Ecto neural progenitor cell (in vitro differentiated cells): ENCODE results near the gene LUZP2.
"Not testable (repeated sequence)": the region's sequence is repeated elsewhere in the genome, so short reads cannot be mapped to it uniquely, and the experiment has no call there.

Experiments used
- DNase-seq: peaks from one replicate; pipeline ENCODE4 v3.0.0-alpha.2; 2018; ENCODE audit warnings: low spot score

LUZP2 gene

DNA sequence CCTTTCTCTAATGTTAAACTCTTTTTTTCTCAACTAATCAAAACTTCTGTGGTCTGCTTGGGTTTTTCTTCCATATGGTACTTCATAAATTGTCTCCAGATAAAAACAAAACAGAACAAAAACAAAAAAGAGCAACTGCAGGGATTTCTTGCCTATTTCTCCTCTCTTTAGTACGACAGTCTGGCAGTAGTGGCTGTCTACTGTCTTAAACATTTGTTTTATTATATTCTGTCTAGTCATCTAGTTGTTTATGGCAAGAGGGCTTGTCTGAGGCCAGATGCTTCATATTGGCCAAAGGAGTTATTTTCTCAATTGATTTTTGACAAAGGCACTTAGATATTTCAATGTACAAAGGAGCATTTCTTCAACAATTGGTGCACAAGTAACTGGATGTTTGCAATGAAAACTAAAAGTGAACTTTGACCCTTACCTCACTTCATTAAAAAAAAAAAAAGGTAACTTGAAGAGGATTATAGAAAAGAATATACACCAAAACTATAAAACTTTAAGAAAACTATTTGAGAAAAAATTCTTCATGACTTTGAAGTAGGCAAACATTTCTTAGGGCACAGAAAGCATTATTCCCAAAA lies 404.2 kb downstream of the LUZP2 start:
- DNase-seq = no peak

GRCh38 chr11:24903555-24903954 lies 406.7 kb downstream of the LUZP2 start:
- no peak for DNase-seq

DNA sequence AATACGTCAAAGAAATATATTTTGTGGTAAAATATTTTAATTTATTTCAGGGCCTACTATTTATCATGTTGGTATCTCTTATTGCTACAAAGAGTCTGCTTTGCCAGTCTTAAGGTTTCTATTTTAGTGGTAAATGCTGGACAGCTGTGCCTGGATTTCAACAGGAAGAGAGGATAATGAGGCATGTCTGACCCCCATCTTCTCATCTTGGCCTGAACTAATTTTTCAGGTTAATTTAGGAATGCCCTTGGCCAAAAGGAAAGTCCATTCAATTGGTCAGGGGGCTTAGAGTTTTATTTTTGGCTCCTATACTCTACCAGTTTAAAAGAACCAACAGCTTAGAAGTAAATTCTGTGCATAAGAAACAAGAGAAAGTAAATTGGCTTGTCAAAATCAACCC lies 428.2 kb downstream of the LUZP2 start:
- DNase-seq = no peak

DNA sequence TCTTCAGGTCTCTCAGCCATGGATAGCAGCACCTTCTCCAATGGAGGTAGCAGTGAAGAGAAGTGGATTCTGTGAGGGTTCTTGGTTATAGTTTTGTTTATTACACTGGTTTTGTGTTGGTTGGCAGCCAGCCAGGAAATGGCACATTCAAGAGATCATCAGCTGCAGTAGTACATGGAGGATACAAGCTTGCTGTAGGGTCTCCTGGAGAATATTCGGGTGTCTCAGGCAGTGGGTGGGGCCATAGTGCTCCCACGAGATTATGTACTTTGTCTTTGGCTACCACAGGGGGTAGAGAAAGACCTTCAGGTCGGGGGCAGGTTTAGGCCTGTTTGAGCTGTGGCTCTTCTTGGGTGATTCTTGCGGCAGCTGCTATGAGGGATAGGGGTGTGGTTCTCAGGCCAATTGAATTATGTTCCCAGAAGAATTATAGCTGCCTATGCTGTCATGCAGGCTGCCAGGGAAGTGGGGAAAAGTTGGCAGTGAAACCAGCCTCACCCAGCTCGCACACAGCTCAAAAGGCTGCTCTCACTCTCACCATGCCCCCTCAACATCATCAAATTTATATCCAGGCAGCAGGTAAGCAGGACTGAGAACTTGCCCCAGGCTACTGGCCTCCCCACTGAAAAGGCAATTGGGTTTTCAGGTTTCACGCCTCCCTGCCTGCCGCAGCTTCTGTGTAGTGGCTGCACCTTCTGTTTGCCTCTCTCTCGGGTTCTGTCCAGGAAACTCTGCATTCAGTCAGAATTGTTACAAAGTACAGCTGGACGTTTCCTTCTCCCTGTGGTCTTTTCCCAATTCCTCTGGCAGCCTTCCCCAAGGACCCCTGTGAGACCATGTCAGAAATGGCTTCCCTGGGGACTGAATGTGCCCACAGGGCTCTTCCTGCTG lies 435.5 kb downstream of the LUZP2 start:
- DNase-seq = no peak

- DNase-seq = no peak
These were observed 438.0 kb downstream of the LUZP2 start for GRCh38 chr11:24934733-24935439.

DNA sequence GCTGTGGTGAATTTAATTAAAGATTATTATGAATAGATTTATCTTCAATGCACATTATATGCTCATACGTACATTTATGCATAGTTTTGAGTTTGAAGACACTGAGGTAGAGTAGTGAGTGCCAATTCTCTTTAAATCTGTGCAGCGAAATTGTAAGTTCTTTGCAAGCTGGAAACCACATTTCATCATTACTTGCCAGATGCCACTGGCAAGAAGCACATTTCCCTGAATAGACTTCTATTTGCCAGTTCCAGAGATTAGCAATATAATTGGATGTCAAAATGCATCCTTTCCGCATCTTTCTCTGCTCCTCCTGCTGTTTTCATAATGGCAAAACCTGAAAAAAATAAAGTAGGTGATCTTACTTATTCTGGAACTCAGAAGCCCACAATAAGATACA lies 448.0 kb downstream of the LUZP2 start:
- no peak for DNase-seq

DNA sequence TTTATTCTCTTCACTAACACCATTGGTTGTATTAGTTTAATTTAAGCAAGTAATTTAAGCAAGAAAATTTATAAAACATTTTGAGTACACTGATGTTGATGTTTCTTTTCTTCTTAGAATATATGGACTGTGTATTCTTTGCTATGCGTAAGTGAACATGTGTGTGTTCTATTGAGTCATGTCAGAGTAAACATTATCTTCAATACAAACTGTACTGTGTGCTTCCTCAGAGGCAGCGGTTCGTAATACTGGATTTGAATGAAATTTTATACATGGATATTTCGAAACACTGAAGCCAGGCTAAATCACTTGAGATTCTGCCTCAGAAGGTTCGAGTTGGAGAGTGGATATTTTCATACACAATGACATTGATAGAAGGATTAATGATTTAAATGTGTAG lies 452.6 kb downstream of the LUZP2 start:
- no peak for DNase-seq

DNA sequence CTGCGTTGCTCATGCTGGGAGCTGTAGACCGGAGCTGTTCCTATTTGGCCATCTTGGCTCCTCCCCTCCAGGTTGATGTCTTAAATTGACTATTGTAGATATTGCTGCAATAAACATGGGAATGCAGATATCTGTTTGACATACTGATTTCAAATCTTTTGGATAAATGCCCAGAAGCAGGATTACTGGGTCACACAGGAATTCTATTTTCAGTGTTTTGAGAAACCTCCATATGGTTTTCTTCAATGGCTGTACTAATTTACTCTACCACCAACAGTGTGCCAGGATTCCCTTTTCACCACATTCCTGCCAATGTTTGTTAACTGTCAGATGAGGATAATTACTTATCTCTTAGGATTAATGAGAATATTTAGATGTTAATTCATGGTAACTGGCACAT lies 467.0 kb downstream of the LUZP2 start:
- no peak for DNase-seq

DNA sequence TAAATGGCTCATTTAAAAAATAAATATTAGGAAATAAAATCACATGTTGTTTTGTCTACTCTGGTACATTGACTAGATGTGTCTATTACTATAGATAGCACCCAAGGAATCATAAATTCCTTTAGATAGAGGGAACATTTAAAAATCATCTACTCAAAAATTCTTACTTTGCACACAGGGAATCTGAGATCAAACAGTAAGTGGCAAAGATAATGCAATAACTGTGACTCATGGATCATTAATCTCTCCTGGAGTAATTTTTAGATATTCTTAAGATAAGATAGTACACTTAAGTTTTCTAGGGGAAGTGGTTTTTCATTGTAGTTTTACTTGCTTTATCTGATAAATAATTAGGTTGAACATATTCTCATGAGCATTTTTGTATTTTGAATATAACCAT lies 468.9 kb downstream of the LUZP2 start:
- no peak for DNase-seq

DNA sequence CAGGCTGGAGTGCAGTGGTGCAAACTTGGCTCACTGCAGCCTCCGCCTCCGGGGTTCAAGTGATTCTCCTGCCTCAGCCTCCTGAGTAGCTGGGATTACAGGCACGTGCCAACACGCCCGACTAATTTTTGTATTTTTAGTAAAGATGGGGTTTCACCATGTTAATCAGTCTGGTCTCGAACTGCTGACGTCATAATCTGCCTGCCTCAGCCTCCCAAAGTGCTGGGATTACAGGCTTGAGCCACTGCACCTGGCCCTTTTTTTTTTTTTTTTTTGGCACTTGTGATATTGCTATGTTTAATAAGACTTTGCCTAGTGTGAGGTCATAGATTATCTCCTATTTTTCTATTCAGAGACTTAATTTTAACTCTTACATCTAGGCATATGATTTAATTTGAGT lies 497.1 kb downstream of the LUZP2 start:
- not testable (repeated sequence) for DNase-seq

DNA sequence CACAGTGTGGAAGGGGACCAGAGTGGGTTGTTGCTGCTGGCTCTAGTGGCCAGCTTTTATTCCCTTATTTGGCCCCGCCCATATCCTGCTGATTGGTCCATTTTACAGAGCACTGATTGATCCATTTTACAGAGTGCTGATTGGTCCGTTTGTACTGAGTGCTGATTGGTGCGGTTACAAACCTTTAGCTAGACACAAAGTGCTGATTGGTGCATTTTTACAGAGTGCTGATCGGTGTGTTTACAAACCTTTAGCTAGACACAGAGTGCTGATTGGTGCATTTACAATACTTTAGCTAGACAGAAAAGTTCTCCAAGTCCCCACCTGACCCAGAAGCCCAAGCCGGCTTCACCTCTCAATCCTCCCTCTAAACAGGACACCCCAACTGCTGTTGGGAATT lies 503.1 kb downstream of the LUZP2 start:
- not testable (repeated sequence) for DNase-seq

DNA sequence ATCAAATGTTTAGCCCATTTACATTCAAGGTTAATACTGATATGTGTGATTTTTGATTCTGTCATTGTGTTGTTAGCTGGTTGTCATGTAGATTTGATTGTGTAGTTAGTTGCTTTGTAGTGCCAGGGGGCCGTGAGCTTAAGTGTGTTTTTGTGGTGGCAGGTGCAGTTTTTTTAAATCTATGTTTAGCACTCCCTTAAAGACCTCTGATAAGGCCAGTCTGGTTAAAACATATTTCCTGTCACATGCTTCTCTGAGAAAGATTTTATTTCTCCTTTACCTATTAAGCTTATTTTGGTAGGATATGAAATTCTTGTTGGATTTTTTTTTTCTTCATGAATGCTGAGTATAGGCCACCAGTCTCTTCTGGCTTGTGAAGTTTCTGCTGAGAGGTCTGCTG lies 540.6 kb downstream of the LUZP2 start:
- DNase-seq = no peak

GRCh38 chr11:25038131-25038530 lies 541.3 kb downstream of the LUZP2 start:
- no peak for DNase-seq

DNA sequence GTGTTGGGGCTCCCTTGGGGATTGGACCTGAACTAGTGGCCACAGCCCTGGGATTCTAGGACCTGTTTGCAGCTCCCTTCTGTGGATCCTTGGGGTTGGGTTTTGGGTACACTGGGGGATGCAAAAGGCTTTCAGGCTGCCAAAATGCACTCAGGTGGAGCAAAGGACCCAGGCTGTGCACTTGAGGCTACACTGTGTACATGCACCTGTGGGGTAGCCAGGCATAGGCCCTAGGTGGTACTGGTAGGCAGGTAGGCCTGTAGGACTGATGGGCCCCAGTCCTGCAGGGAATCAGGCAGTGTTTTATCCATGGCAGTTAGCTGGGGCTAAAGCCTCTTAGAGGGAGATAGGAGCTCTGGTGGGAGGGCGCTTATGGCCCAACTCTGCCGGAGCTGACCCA lies 542.3 kb downstream of the LUZP2 start:
- DNase-seq = no peak

GRCh38 chr11:25048632-25049031 lies 551.8 kb downstream of the LUZP2 start:
- no peak for DNase-seq

DNA sequence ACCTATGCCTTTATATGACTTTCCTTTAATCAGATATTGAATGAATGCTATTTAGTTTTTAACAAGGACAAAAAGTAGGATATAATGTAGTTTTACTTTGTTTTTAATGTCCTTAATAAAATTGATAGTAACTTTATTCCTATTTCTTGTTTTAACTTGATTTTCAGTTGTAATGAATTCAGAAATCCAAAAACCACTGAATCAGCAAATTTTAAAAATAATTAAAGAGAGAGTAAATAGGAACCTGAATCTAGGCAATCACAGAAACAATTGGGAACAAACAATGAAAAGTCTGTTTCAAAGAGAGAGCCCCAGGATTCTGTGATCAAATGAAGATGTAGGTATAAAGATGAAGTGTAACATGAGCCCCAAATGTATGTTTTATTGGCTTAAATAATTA lies 556.0 kb downstream of the LUZP2 start:
- no peak for DNase-seq

GRCh38 chr11:25057861-25058260 lies 561.0 kb downstream of the LUZP2 start:
- no peak for DNase-seq

DNA sequence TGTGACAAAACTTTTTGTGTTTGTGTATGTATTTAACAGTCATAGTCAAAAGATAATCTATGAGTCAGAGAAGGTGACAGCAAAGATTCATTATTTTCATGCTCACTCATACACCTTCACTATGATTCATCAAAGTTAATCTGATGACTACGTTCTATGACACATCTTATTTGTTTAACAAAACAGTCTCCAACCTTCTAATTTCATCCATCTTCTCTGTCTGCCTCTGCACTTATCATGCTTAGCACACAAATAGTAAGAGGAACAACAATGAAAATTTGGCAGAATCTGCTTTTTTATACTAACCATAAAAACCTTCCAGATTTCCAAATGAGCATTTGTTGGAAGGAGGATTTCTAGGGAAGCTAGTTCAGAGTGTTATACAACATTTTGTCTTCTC lies 568.9 kb downstream of the LUZP2 start:
- no peak for DNase-seq

GRCh38 chr11:25066706-25067105 lies 569.9 kb downstream of the LUZP2 start:
- DNase-seq = no peak

DNA sequence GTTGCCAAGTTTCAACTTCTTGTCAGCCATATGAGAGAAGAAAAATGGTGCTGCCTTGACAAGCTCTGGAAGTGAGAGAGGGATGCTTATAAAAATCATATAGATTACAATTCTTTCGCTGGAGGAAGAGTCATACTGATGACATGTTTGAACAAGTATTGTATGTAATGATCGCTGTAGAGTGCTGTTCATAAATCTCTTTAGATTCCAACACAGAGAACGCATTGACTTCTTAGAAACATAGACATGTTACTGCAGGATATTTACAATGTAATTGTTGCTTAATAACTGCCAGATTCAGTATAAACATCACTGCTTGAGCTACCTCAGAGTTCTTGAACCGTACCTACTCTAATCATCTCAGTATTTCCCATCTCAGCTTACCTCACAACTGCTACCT lies 571.6 kb downstream of the LUZP2 start:
- DNase-seq = no peak

DNA sequence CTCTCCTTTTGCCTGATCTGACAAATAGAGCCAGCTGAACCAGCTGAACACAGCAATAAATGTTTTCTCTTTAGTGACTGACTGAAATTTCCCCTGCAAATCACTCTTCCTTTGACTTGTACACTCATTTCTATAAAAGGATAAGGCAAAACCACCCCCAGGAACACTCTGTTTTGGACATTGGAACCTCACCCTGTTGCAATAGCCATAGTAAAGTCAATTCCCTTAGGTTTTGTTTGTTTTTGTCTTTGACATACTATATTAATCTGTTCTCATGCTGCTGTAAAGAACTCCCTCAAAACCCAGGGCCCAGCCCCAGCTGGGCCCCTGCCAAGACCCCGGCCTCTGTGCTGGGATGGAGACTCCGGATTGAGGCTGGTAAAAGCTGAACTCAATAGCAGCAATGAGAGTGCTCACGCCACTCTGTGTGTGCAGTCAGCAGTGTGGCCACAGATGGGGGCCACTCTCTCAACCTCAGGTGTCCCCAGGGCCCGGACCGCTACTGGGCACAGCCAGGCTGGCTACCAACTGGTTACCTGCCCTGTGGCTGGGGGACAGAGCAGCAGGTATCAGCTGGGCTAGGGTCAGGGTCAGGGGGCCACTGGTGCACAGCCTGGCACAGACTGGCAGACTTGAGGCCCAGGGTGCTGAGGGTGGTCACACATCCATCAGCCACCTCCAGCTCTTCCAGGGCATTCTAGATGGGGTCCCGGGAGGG lies 597.4 kb downstream of the LUZP2 start:
- no peak for DNase-seq

- DNase-seq = no peak
These were observed 622.6 kb downstream of the LUZP2 start for GRCh38 chr11:25119416-25119815.
